IMR-90 (cell line): Measurements from ENCODE around the gene SLC35A4.

Experiments used
- FOS ChIP-seq: fragments of 150-350 bp; IDR thresholded peaks from 2 replicates; pipeline ENCODE4 v1.6.1; 2016; ENCODE audit warnings: low read depth, low read length
- MAFK ChIP-seq: IDR thresholded peaks from 2 replicates; pipeline ENCODE4 v1.6.1; 2012; ENCODE audit warnings: low read depth, low read length, improper control_type of control experiment
- MAZ ChIP-seq: IDR thresholded peaks from 2 replicates; pipeline ENCODE4 v1.6.1; 2012; ENCODE audit warnings: low read depth, mild to moderate bottlenecking, low read length, improper control_type of control experiment, moderate library complexity, borderline replicate concordance
- MXI1 ChIP-seq: IDR thresholded peaks from 2 replicates; pipeline ENCODE4 v1.6.1; 2012; ENCODE audit warnings: low read depth, mild to moderate bottlenecking, low read length, moderate library complexity, borderline replicate concordance
- POLR2A ChIP-seq: IDR thresholded peaks from 2 replicates; pipeline ENCODE4 v1.6.1; 2012; ENCODE audit warnings: mild to moderate bottlenecking, low read depth, low read length
- TF ChIP-seq, protein P1 (sequence below): conservative IDR thresholded peaks from 2 replicates; pipeline ENCODE4 v1.5.1; 2012; ENCODE audit warnings: mild to moderate bottlenecking, low read depth, low read length, improper control_type of control experiment
- TF ChIP-seq, protein P2 (sequence below): fragments of 150-350 bp; IDR thresholded peaks from 2 replicates; pipeline ENCODE4 v1.6.1; 2017; ENCODE audit warnings: mild to moderate bottlenecking, antibody characterized with exemption, low read length, low read depth

DNA sequence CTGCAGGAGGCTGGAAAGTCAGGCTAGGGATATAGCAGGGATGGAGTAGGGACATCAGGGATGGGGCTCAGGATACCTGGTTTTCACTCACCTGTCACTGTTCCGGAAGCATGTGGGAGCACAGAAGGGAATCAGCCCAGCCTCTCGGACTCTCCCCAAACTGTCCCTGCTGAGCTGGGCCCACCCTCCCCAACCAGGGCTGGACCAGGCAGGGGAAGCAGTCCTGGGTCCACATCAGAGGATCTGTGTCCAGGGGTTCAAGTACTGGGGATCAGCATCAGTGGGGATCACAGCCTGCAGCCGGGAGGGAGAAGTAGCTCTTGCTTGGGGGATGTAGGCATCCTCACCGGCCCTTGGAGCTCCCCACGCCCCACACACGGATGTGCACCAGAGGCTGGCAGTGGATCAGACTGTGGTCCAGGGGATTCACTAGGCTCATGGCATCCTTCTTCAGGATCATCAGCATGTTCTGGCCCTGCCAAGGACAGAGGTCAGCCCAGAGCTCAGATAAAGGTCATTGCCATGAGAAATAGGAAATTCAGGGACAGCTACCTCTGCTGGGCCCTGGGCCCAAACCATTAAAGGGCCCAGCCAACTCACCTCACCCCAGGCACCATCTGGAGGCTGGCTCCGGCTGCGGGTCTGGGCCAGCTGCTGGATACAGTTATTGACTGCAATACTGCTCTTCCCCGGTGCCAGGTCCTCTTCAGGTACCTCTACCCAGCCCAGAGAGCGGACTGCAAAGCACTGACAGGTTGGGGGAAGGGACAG lies 2.7 kb upstream of the SLC35A4 start:
- TF ChIP-seq POLR2A: no peak
- TF ChIP-seq, protein P1, sequence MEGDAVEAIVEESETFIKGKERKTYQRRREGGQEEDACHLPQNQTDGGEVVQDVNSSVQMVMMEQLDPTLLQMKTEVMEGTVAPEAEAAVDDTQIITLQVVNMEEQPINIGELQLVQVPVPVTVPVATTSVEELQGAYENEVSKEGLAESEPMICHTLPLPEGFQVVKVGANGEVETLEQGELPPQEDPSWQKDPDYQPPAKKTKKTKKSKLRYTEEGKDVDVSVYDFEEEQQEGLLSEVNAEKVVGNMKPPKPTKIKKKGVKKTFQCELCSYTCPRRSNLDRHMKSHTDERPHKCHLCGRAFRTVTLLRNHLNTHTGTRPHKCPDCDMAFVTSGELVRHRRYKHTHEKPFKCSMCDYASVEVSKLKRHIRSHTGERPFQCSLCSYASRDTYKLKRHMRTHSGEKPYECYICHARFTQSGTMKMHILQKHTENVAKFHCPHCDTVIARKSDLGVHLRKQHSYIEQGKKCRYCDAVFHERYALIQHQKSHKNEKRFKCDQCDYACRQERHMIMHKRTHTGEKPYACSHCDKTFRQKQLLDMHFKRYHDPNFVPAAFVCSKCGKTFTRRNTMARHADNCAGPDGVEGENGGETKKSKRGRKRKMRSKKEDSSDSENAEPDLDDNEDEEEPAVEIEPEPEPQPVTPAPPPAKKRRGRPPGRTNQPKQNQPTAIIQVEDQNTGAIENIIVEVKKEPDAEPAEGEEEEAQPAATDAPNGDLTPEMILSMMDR: no peak
- no peak for TF ChIP-seq MAZ
- no peak for TF ChIP-seq FOS
- no peak for TF ChIP-seq MAFK
- TF ChIP-seq, protein P2, sequence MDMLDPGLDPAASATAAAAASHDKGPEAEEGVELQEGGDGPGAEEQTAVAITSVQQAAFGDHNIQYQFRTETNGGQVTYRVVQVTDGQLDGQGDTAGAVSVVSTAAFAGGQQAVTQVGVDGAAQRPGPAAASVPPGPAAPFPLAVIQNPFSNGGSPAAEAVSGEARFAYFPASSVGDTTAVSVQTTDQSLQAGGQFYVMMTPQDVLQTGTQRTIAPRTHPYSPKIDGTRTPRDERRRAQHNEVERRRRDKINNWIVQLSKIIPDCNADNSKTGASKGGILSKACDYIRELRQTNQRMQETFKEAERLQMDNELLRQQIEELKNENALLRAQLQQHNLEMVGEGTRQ: no peak
- no peak for TF ChIP-seq MXI1
